Testis (tissue), 3 donors: ENCODE results near the gene RAB3C. TPM values are rescaled to one million over a fixed set of nuclear protein-coding genes. Genes with fewer than 3 reads are reported as not detected.
"Not testable (repeated sequence)": the region's sequence is repeated elsewhere in the genome, so short reads cannot be mapped to it uniquely, and the experiment has no call there.

Source experiments
- DNase-seq: peaks from one replicate; pipeline ENCODE4 v3.0.0-alpha.2; 2019
- H3K27ac ChIP-seq, 2 donors: fragments of 200-600 bp; sonication (generic); one replicate each; pipeline ENCODE4 v1.5.1; 2019
- H3K27me3 ChIP-seq: fragments of 200-600 bp; sonication (generic); one replicate; pipeline ENCODE4 v1.5.1; 2019
- H3K36me3 ChIP-seq: fragments of 200-600 bp; sonication (generic); one replicate; pipeline ENCODE4 v1.5.1; 2017; ENCODE audit warnings: low read depth; ENCODE audit errors: missing control alignments
- H3K4me1 ChIP-seq: fragments of 200-600 bp; sonication (generic); one replicate; pipeline ENCODE4 v1.5.1; 2019
- H3K4me3 ChIP-seq, 2 donors: fragments of 200-600 bp; sonication (generic); one replicate each; pipeline ENCODE4 v1.5.1; 2017 to 2019
- H3K9me3 ChIP-seq: fragments of 200-600 bp; sonication (generic); one replicate; pipeline ENCODE4 v1.5.1; 2017
- CTCF ChIP-seq, 3 experiments: fragments of 450-650 bp in 2 of 3; fragments of 200-600 bp in 1 of 3; sonication (generic) in 1 of 3; IDR thresholded peaks; one replicate each; pipeline ENCODE4 v1.5.1; 2016 to 2019; ENCODE audit warnings: antibody characterized with exemption in 3 of 3, mild to moderate bottlenecking in 2 of 3, moderate library complexity in 1 of 3
- POLR2A ChIP-seq: fragments of 450-650 bp; IDR thresholded peaks from one replicate; pipeline ENCODE4 v1.6.1; 2017; ENCODE audit warnings: antibody characterized with exemption, mild to moderate bottlenecking, moderate library complexity
- WGBS, 2 donors: methylation state at CpG; one replicate each; pipeline ENCODE4 v1.1.5; 2018; 5-methylcytosine and 5-hydroxymethylcytosine counted together
- intact Hi-C: fragments of 100-400 bp; cut with DNase I; formaldehyde crosslinking; loops from one replicate; pipeline ENCODE4 v1.15.1; 2023; ENCODE audit warnings: low total_unique reads
- polyA plus RNA-seq: library from polyadenylated mRNA; stranded (reverse); fragments of 350-450 nt; fragmentation: Illumina TruSeq; extraction: RNeasy Lipid Tissue Mini Kit (QIAGEN cat#74804); gene quantifications from one replicate; pipeline ENCODE4 v1.2.3, GENCODE V29; 2014; ENCODE audit warnings: low read depth, low replicate concordance; ENCODE audit not compliant: insufficient read depth
- total RNA-seq, 2 donors: library from RNA; depleted of rRNA; stranded (reverse); fragments of >200 nt; gene quantifications; one replicate each; pipeline ENCODE4 v1.2.3, GENCODE V29; 2016

RAB3C gene
- total and polyA plus RNA-seq, 3 donors from 2014 or later: 0.47 to 2.5 (median 1.8) TPM

- H3K27me3 ChIP-seq: no peaks in the 10 kb centered on the region
- TF ChIP-seq CTCF (IDR thresholded peaks at IDR 0.05): no peak
- no peak for TF ChIP-seq POLR2A
- no peak overlapping the region for H3K27ac ChIP-seq
- intact Hi-C loops: no loop called here
- no peak overlapping the region for H3K4me3 ChIP-seq
- WGBS, 2 donors: 92 to 97% methylated on average over 2 of the region's 2 CpGs
- no peaks in the 10 kb centered on the region for H3K36me3 ChIP-seq
- no peak for DNase-seq
- no peaks in the 10 kb centered on the region for H3K9me3 ChIP-seq
- no peaks in the 10 kb centered on the region for H3K4me1 ChIP-seq
These were observed 100.7 kb downstream of the RAB3C start for GRCh38 chr5:58683567-58683966.

GRCh38 chr5:58687079-58687478 is 104.2 kb downstream of the RAB3C start:
- TF ChIP-seq POLR2A (no peak), CTCF (IDR thresholded peaks at IDR 0.05) (no peak)
- Histone ChIP-seq H3K4me1 (no peaks in the 10 kb centered on the region), H3K27me3 (no peaks in the 10 kb centered on the region), H3K27ac (no peak overlapping the region), H3K4me3 (no peak overlapping the region), H3K9me3 (no peaks in the 10 kb centered on the region), H3K36me3 (no peaks in the 10 kb centered on the region)
- no peak for DNase-seq
- WGBS, 2 donors: 32 to 41% methylated on average over 2 of the region's 2 CpGs
- intact Hi-C loops: no loop called here

- DNase-seq: no peak
- Histone ChIP-seq H3K27ac (no peak overlapping the region), H3K4me1 (no peaks in the 10 kb centered on the region), H3K9me3 (no peaks in the 10 kb centered on the region), H3K4me3 (no peak overlapping the region), H3K36me3 (no peaks in the 10 kb centered on the region), H3K27me3 (no peaks in the 10 kb centered on the region)
- TF ChIP-seq CTCF (IDR thresholded peaks at IDR 0.05) (no peak), POLR2A (no peak)
- intact Hi-C loops: no loop called here
These were observed 104.7 kb downstream of the RAB3C start for GRCh38 chr5:58687595-58687994.

GRCh38 chr5:58699088-58699761 is 116.3 kb downstream of the RAB3C start:
- H3K4me1 ChIP-seq, intact Hi-C loops, H3K27me3 ChIP-seq, H3K4me3 ChIP-seq, H3K9me3 ChIP-seq, H3K27ac ChIP-seq, DNase-seq, H3K36me3 ChIP-seq: not testable (repeated sequence)
- 93 to 94% methylated on average over 4 to 5 of the region's 5 CpGs for WGBS, 2 donors

GRCh38 chr5:58699762-58700118 is 116.9 kb downstream of the RAB3C start:
- no peak for DNase-seq
- no peaks in the 10 kb centered on the region for H3K9me3 ChIP-seq
- TF ChIP-seq POLR2A: no peak
- TF ChIP-seq CTCF (IDR thresholded peaks at IDR 0.05): no peak
- H3K4me1 ChIP-seq: no peaks in the 10 kb centered on the region
- no peak overlapping the region for H3K4me3 ChIP-seq
- intact Hi-C loops: no loop called here
- H3K36me3 ChIP-seq: no peaks in the 10 kb centered on the region
- no peaks in the 10 kb centered on the region for H3K27me3 ChIP-seq
- H3K27ac ChIP-seq: no peak overlapping the region
- WGBS, 2 donors: 87 to 88% methylated on average over 4 to 6 of the region's 6 CpGs
